ENCODE measurements around the gene PLEKHM3.

- no peak for TF ChIP-seq CTCF (conservative IDR thresholded peaks at IDR 0.05 in 1 of 2, IDR thresholded peaks at IDR 0.05 in 1 of 2; ENCODE audit: low read depth in 1 of 2, low read length in 2 of 2)
- no peak for TF ChIP-seq EZH2 (IDR thresholded peaks at IDR 0.05; ENCODE audit: low read length, missing control alignments)
These were observed 38.2 kb downstream of the PLEKHM3 start for GRCh38 chr2:207987025-207987716.

All from fibroblast of lung (primary cell).